RWPE2 (cell line): ENCODE data around the gene FGFR1OP2.

Experiments used
- ATAC-seq: fragments of 200-7000 bp; cut with Tn5 transposase; 3 replicates; pipeline ENCODE4 v1.9.1; 2021; ENCODE audit warnings: low read depth
- DNase-seq: peaks from one replicate; pipeline ENCODE4 v3.0.0-alpha.2; 2020; ENCODE audit warnings: low spot score
- H3K27ac ChIP-seq: fragments of 450-650 bp; 2 replicates; pipeline ENCODE4 v1.5.1; 2017; ENCODE audit warnings: mild to moderate bottlenecking; ENCODE audit not compliant: poor library complexity, severe bottlenecking
- H3K27me3 ChIP-seq: fragments of 250-450 bp; sonication (Bioruptor Pico); 2 replicates; pipeline ENCODE4 v1.5.1; 2021; ENCODE audit warnings: mild to moderate bottlenecking, moderate library complexity; ENCODE audit not compliant: insufficient read depth, poor library complexity, severe bottlenecking
- H3K36me3 ChIP-seq: fragments of 250-450 bp; sonication (Bioruptor Pico); 2 replicates; pipeline ENCODE4 v1.5.1; 2020; ENCODE audit warnings: low read depth, mild to moderate bottlenecking, moderate library complexity
- H3K4me1 ChIP-seq: fragments of 250-450 bp; sonication (Bioruptor Pico); 2 replicates; pipeline ENCODE4 v1.5.1; 2021; ENCODE audit warnings: mild to moderate bottlenecking, moderate library complexity; ENCODE audit not compliant: insufficient read depth, poor library complexity, severe bottlenecking
- H3K4me3 ChIP-seq: fragments of 250-450 bp; sonication (Bioruptor Pico); 2 replicates; pipeline ENCODE4 v1.5.1; 2021; ENCODE audit warnings: mild to moderate bottlenecking, moderate library complexity; ENCODE audit not compliant: severe bottlenecking
- H3K9me3 ChIP-seq: fragments of 250-450 bp; sonication (Bioruptor Pico); 2 replicates; pipeline ENCODE4 v1.5.1; 2021; ENCODE audit warnings: mild to moderate bottlenecking, moderate library complexity; ENCODE audit not compliant: severe bottlenecking
- TF ChIP-seq, protein P1 (sequence below): fragments of 450-650 bp; IDR thresholded peaks from one replicate; pipeline ENCODE4 v1.5.1; 2017; ENCODE audit warnings: mild to moderate bottlenecking, moderate library complexity; ENCODE audit not compliant: poor library complexity, severe bottlenecking

The FGFR1OP2 gene

DNA sequence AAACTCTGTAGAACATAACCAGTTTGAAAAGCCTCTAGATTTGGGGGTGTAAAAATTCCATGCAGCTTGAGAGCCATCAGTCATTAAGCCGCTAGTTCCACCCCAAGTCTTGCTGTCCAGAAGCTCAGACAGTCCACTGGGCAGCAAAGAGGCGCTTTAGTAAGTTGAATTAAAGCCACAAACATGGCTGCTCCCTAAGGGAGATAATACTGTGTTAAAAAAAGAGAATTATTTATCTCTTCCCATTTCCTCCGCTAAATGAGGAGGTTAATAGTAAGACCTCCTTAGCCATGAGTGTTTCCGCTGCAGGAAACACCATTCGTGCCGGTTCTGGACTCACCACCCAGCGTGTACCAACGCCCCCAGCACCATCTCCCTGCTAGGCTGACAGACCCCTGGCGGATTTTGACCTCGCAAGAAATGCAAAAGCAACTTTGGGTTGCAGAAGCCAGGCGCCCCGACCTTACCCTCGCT is 75.4 kb downstream of the FGFR1OP2 start:
- Histone ChIP-seq H3K4me1 (peaks cover 8% of the 10 kb centered on the region), H3K27ac (peak overlapping the region; percentile 63), H3K36me3 (no peaks in the 10 kb centered on the region; the same call in 1 of the 2 replicates), H3K4me3 (peak overlapping the region; percentile 72), H3K27me3 (no peaks in the 10 kb centered on the region), H3K9me3 (no peaks in the 10 kb centered on the region)
- DNase-seq, result no peak
- ATAC-seq, result peak; percentile 46
- TF ChIP-seq, protein P1, sequence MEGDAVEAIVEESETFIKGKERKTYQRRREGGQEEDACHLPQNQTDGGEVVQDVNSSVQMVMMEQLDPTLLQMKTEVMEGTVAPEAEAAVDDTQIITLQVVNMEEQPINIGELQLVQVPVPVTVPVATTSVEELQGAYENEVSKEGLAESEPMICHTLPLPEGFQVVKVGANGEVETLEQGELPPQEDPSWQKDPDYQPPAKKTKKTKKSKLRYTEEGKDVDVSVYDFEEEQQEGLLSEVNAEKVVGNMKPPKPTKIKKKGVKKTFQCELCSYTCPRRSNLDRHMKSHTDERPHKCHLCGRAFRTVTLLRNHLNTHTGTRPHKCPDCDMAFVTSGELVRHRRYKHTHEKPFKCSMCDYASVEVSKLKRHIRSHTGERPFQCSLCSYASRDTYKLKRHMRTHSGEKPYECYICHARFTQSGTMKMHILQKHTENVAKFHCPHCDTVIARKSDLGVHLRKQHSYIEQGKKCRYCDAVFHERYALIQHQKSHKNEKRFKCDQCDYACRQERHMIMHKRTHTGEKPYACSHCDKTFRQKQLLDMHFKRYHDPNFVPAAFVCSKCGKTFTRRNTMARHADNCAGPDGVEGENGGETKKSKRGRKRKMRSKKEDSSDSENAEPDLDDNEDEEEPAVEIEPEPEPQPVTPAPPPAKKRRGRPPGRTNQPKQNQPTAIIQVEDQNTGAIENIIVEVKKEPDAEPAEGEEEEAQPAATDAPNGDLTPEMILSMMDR, result no peak

DNA sequence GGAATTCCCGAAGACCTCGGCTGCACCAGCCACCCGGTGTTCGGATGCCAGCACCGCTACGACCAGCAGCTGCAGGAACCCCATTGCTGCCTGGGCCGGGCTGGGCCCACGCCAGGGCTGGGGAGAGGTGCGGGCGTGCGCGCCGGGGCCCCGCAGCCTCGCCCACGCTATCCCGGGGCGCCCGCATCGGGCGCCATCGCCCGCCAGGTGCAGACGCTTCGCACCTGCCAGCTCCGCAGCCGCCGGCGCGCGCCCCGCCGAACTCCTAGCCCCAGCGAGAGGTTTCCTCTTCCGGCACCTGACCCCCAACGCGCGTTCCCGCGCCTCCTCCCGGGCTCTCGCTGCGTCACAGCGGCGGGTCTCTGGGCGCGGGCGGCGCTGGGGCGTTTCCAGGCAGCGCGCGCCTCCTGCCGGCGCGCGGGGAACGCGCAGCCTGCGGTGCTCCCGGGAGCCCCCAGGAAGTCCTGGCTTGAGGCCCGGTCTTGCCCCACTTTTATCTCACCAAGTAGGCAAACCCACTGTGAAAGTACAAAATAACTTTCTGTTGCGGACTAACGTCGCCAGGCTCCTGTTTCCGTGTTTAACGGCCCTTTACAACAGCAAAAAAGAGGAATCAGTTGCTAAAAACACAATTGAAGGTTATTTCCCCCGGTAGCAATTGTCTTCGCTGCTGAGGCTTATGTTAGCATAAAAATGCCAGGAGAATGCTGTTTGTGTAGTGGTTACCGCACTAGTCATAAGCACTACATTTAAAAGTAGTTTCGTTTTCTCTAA is 76.0 kb downstream of the FGFR1OP2 start, which contains the start of gene TM7SF3:
Gene TM7SF3, minus strand, starts transcription at position 300 of the 774 bp plus-strand sequence. Its CDS starts 216 bp downstream, at position 84.
- peaks cover 8% of the 10 kb centered on the region for H3K4me1 ChIP-seq
- H3K9me3 ChIP-seq, result no peaks in the 10 kb centered on the region
- TF ChIP-seq, protein P1, result peak; percentile 86
- peak within 1 kb of the TSS; percentile 63 for H3K27ac ChIP-seq
- H3K27me3 ChIP-seq, result no peaks in the 10 kb centered on the region
- DNase-seq, result peak; percentile 78
- ATAC-seq, result peak; percentile 83
- no peaks in the 10 kb centered on the region; the same call in 1 of the 2 replicates for H3K36me3 ChIP-seq
- peak within 1 kb of the TSS; percentile 72 for H3K4me3 ChIP-seq

DNA sequence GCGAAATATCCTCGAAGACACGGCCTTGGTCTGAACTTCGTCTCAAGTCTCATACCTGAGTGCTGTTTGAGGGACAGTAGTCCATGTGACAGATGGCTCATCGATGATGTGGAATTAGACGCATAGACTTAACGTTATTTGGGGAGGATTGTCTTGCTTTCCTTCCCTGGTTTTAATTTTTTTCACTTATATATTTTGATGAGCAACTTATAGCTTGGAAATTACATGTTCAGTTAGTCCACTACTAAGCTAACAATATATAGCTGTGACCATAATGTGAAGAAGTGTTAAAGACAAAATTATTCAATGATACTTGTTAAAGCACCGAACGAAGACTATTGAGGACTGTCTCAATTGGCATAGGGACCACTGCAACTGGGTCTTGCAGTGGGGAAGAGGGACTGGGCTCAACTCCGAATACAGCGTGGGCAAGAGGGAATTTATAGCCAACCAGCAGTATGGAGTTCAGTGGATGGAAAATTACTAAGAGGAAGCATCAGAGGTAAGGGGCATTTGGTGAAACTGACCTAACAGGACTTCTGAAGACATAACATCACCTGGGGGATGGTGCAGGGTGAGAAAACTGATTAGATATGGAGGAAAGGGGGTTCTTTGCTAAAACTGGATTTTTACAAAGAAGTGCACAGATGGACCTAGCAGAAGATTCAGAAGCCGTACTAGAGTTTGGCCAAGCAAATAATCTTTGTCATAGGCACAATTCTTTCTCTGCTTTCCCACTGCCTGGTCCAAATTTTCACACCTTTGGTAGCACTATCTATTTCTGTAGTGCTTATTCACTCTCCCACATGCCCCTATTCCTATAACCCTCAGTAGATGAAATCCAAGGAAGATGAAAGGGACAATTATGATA is 76.8 kb downstream of the FGFR1OP2 start:
- peak overlapping the region; percentile 72 for H3K4me3 ChIP-seq

DNA sequence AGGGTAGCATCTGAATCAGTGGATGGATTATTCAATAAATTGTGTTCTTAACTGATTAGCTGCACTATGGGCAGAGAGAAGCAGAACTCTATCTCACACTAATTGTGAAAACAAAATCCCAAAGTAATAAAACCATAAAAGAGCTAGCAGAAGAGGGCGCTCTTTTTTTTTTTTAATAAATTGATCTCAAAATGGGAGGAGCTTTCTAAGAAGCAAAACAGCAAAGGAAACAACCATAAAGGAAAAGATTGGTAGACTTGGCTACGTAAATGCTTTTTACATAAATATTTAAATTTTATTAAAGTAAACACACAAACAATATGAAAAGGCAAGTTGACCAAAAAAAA is 77.4 kb downstream of the FGFR1OP2 start:
- no peak overlapping the region for H3K4me3 ChIP-seq
- no peaks in the 10 kb centered on the region for H3K9me3 ChIP-seq
- TF ChIP-seq, protein P1, result peak; percentile 48
- H3K27ac ChIP-seq, result no peak overlapping the region
- no peaks in the 10 kb centered on the region for H3K27me3 ChIP-seq
- ATAC-seq, result no peak
- DNase-seq, result no peak
- H3K36me3 ChIP-seq, result no peaks in the 10 kb centered on the region
- H3K4me1 ChIP-seq, result peaks cover 4% of the 10 kb centered on the region

More for the DNA sequence above, 76.8 kb downstream of the FGFR1OP2 start:
- Histone ChIP-seq H3K36me3 (no peaks in the 10 kb centered on the region; the same call in 1 of the 2 replicates), H3K4me1 (peaks cover 4% of the 10 kb centered on the region), H3K27ac (peak overlapping the region; percentile 63), H3K27me3 (no peaks in the 10 kb centered on the region), H3K9me3 (no peaks in the 10 kb centered on the region)
- TF ChIP-seq, protein P1, result no peak
- DNase-seq, result no peak
- no peak for ATAC-seq
